HG03565 (cell line): ENCODE measurements around the gene TSPAN15.
"Not testable (repeated sequence)": the region's sequence is repeated elsewhere in the genome, so short reads cannot be mapped to it uniquely, and the experiment has no call there.

Experiments used
- ATAC-seq: cut with Tn5 transposase; IDR thresholded peaks from one replicate; pipeline ENCODE4 v1.9.1; 2021; ENCODE audit warnings: mild to moderate bottlenecking, moderate library complexity; ENCODE audit not compliant: unreplicated experiment

TSPAN15 gene

DNA sequence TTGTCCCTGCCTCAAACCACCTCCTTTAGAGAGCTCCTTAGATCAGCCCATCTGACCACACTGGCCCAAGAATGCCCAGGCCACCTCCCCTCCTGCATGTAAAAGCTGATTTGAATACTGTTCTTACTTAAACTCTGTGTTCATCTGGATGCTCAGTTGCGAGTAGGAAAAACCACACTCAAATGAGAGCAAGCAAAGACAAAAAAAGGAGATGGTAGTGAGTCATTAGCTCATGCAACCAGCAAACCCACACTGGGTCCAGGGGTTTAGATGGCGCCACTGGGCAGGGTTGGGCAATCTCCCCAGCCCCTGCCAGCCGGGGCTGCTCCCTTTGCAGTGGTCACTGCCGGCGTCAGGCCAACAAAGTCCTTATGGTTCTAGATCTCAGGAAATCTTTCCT, 32.7 kb downstream of the TSPAN15 start:
- no peak for ATAC-seq

DNA sequence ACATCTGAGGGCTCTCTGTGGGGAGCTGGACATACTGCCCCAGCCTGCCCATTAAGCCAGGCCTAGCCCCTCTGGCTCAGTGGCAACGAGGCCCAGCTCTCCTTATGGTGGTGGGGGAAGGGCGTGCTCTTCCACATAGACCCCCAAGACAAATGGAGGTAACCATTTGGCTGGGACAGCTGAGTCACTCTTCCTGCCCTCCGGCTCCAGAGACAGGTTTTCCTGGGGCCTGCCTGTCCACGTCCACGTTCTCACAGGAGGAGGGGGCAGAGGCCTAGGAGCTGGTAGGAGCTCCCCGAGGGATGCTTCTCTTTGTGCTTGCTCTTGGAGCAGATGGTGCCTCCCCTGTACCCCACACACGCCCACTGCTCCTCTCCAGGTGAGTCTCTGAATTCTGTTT, 33.5 kb downstream of the TSPAN15 start:
- no peak for ATAC-seq

DNA sequence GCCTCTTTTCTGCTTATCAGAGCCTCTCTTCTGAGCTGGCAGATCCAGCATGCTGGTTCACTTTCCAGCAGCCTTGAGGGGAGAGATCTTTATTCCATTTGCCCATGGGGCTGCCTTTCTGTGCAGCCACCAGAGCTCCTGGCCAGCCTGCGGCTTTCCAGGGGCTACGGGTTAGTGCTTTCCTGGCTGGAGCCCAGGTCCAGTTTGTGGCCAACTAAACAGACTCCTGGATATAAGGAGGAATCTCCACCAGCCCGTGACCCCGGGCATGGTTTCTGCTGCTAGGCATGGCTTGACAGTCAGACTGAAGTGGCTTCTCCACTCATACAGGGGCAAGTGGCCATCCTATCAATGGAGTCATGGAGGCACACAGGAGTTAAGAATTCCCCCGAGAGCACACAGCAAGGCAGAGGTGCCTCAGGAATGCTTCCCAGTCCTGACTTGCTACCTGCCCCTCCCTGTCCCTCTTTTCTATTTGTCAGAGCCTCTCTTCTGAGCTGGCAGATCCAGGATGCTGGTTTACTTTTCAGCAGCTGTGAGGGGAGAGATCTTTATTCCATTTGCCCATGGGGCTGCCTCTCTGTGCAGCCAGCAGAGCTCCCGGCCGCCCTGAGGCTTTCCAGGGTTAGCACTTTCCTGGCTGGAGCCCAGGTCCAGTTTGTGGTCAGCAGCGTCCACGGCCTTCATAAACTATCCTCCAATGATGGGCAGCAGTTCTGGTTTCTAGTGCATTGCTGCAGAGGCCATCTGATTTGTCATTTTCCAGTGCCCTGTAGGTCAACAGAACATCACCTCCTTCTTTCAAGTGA, 35.9 kb downstream of the TSPAN15 start:
- no peak for ATAC-seq

- not testable (repeated sequence) for ATAC-seq
Measured at GRCh38 chr10:69488149-69488844, 37.0 kb downstream of the TSPAN15 start.

GRCh38 chr10:69488856-69489255, 37.6 kb downstream of the TSPAN15 start:
- not testable (repeated sequence) for ATAC-seq

DNA sequence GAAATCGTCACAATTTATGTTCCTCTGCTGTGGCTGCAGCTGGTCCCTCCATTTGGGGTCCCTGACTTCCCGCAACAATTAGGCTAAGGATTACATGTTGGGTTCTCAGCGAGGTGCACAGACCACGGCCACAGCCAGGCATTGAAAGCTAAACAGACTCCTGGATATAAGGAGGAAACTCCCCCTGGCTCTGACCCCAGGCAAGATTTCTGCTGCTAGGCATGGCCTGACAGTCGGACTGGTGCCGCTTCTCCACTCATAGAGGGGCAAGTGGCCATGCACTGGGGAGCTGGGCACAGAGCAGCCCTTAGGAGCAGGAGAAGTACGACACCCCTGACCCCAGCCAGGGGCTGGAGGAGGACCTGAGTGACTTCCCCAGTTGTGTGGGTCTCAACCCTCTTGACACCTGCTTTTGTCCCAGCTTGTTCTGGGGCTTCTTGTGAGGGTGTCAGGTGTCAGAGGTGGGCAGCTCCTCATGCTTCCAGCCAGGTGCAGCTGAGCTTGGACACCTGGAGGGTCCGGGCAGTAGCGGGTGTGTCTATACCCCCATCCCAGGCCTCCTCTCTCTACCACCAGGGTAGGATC, 38.3 kb downstream of the TSPAN15 start:
- ATAC-seq, result no peak

- ATAC-seq, result no peak
Measured at GRCh38 chr10:69490876-69491275, 39.6 kb downstream of the TSPAN15 start.

GRCh38 chr10:69491611-69492010, 40.3 kb downstream of the TSPAN15 start:
- ATAC-seq, result no peak

DNA sequence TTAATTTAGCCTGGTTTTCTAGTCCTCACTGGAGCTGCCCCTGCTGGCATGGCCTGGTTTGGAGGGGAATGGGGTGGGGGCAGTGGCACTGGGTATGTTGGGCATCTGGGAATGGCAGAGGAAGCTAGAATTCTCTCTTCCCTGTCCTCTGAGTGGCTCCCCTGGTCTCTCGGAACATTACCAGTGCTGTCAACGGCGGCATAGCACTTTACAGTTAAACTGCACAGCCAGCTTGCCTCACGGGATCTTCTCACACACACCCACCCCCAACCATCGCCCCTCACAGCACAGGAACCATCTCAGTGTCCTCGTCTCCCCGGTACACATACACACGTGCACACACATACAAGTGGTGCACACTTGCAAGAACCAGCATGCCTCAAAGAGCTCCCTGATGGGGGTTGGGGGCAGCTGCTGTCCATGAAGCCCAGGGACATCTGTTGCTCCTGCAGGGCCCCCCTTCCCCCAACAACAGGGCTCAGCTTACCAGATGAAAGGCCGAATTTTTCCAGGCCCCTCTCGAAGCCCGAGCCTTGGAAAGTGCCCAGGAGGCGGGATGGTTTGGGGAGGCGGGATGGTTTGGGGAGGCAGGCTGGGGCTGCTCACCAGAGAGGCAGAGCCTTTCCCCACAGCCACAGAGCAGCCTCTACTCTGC, 41.0 kb downstream of the TSPAN15 start:
- no peak for ATAC-seq

DNA sequence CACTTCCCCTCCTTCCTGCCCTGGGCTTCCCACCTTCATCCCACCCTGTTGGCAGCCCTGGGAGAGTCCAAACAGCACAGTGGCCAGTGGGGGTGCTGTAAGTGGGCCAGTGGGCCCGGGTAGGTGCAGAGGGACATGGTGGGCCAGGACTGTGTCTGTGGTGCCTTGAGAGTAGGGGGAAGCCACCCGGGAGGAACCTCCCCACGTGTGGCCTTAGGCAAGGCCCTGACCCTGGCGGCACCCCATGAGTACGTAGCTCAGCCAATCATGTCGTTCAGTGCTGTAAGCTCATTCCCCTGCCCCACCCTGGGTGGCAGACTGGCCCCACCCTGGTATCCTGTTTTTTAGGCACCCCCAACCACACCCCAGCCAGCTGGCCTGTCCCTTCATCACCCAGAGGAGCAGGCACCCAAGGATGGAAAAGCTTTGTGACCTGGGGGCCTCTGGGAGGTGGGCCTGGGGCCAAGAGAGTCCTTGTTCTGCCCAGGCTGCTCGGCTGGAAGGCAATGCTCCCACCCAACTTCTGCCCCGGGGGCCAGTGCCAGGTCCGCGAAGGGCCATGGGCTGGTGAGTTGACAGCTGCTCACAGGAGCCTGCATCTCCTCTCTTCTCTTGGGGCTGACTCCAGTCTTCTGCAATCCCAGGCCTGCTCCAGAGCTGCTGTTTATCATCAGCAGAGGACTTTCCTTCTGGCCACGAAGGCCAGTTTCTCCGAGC, 41.6 kb downstream of the TSPAN15 start:
- ATAC-seq, result no peak

DNA sequence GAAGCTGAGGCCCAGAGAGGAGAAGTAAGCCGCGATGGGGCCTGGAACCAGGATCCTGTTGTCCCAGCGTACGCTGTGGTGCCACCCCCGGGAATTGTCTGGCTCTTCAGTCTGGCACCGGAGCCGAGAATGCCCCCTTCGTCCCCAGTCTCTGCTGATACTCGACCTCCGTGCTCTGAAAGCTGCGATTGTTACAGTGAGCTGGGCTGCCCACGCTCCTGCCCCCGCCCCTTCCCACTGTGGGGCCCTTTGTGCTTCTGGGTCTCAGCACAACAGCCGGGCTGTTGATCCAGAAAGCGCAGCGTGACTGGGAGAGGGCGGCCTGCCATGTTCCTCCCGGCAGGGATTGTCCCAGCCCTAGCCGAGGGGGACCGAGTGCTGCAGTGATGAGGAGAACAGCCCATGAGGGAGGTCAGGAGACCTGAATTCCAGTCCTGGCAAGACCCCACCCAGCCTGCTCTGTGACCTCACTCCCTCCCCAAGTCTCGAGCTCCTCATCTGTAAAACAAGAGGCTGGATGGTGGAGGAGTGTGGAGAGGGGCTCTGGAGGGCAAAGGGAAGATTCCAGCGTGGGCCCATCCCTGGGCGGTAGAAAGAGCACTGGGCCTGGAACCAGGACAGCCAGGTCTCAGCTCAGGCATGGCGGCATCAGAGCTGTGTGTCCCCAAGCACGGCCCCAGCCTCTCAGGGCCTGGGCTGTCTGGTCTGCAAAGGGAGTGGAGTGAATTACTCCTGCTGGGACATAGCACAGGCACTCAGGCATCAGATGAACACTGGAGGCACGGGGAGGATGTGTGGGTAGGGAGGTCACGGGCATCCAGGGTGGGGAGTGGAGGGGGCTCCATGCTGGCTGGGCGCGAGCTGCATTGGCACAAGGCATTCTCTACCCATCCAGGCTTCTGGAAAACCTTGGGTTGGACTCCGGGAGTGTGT, 43.6 kb downstream of the TSPAN15 start:
- ATAC-seq, result no peak

DNA sequence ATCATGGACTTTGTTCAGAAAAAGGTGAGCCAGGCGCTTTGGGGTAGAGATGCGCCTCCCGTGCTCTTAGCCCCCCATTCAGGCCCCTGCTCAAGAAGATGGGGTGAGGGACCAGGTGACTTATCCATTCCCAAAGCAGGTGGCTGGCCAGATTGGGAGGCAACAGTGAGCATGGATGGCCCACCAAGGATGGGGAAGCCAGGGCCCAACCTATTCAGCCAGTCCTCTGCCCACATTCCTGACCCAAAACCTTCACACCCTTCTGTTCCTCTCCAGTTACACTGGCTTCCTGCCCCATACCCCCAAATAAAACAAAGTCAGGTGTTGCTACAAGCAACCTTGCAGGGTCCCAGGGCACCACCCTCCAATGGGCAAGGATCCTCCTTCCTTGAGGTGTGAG, 44.4 kb downstream of the TSPAN15 start:
- no peak for ATAC-seq

- no peak for ATAC-seq
Measured at GRCh38 chr10:69496352-69497230, 45.3 kb downstream of the TSPAN15 start.

- no peak for ATAC-seq
Measured at GRCh38 chr10:69497231-69497561, 45.9 kb downstream of the TSPAN15 start.

DNA sequence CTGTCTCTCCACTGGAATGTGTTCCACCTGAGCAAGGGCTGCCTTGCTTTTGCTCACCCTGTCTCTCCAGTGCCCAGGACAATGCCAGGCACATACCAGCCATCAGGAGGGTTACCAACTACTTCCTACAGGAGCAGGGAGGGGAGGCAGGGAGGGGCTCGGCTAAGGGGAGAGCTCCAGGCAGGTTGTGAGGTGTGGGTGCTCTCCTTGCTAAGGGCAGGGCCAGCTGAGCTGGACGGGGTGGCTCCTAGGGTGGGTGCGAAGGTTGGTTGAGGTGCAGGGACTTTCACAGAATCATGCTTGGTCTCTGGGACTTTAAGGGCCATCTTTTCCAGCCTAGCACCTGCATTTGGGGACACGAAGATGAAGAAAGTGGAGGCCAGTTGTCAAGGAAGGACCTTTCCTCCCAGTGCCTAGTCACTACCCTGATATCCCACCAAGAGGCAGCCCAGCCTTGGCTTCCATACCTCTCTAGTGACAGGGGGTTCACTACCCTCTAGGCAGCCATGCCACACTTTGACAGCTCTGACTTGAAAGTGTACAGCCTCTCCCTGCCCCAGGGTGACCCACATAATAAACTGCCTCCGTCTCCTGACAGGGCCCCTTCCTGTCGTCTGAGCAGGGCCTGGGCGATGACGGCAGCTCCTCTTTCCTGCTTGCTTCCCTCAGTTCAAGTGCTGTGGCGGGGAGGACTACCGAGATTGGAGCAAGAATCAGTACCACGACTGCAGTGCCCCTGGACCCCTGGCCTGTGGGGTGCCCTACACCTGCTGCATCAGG, 46.5 kb downstream of the TSPAN15 start:
- ATAC-seq, result no peak

GRCh38 chr10:69498711-69499471, 47.6 kb downstream of the TSPAN15 start:
- no peak for ATAC-seq
